HG02678 (cell line): Measurements from ENCODE around the gene CHMP2B.
A peak's percentile ranks its signal among the peaks of the same experiment; 100 is the strongest.
"Not testable (repeated sequence)": the region's sequence is repeated elsewhere in the genome, so short reads cannot be mapped to it uniquely, and the experiment has no call there.

ENCODE experiments used
- ATAC-seq: cut with Tn5 transposase; IDR thresholded peaks from one replicate; pipeline ENCODE4 v1.9.1; 2021; ENCODE audit warnings: mild to moderate bottlenecking, moderate library complexity; ENCODE audit not compliant: unreplicated experiment

Gene CHMP2B

GRCh38 chr3:87228316-87228715 is 1.2 kb downstream of the CHMP2B start:
- ATAC-seq, result no peak

DNA sequence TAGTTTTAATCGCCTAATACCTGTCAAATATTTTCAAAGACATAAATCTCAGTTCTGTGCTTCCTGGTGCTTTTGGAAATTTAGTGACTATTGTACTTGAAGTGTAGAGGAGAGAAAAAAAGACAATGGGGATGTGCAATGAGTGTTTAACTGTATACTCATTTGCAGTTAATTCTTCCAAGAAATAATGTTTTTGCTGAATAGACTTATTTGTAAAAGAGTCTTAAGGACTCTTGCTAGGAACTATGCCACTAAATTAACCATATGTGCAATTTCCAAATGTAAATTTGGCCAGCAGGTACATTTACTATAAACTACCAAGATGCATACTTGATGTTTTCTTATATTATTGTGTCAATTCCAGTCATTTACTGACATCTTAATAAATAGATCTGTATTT is 2.0 kb downstream of the CHMP2B start:
- no peak for ATAC-seq

DNA sequence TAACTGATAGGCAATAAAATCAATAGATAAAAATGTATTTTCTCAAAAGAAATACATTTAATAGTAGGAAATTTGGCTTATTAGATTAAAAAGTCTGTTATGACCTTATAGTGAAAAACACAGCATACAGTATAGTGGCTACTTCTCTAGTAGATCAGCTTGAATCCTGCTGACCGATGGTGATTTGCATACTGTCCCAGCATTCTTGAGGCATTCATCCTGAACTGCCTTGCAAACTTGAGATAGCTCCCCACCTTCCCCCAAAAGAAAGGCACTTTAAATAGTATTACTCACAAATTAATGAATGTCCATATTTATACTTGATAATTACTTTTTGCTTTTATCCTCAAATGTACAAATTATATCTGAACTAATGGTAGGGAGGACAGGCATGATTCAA is 6.7 kb downstream of the CHMP2B start:
- no peak for ATAC-seq

- no peak for ATAC-seq
Measured at GRCh38 chr3:87236093-87236492, 9.0 kb downstream of the CHMP2B start.

DNA sequence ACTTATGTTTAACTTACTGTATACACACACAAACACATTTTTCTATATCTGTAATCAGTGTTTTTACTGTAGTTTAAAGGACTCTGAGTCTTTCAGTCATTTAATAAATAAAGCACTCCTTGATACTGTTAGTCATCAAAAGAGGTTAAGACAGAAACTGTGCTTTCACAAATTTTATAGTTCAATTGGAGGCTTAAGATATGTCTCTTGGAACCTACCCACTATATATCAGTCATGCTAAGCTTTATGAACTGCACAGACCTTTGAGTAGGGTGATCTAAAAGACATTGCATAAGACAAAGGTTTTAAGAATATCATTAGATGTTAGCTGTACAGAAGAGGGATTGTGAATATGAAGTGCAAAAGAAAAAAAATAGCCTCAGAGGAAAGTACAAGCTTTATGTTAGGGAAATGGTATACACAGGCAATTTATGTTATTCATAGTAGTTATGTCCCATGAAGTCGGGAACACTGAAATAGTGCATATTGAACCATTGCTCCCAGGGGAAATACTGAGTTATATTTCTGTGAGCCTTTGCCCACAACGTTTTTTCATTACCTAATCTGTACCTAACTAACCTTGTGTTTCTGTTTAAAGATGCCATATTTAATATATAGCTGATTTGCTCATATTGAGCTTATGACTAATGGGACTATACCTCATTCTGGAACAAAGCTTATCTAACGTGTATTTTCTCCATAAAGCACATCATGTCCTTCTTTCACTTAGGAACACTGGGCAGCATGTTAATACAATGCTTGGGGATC is 19.7 kb downstream of the CHMP2B start:
- ATAC-seq, result no peak

GRCh38 chr3:87247430-87247773 is 20.3 kb downstream of the CHMP2B start:
- no peak for ATAC-seq

GRCh38 chr3:87248231-87248630 is 21.1 kb downstream of the CHMP2B start:
- not testable (repeated sequence) for ATAC-seq

DNA sequence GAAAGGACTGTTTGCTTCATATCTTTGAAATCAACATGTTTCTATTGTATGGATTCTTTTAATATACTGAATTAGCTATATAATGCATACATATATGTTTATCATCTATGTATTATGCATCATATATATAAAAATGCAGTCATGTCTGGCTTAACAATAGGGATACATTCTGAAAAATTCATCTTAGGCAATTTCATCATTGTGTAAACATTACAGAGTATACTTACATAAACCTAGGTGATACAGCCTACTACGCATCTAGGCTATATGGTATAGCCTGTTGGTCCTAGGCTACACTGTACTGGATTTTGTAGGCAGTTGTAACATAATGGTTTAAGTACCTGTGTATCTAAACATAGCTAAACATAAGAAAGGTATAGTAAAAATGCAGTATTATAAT is 21.7 kb downstream of the CHMP2B start:
- ATAC-seq, result no peak

DNA sequence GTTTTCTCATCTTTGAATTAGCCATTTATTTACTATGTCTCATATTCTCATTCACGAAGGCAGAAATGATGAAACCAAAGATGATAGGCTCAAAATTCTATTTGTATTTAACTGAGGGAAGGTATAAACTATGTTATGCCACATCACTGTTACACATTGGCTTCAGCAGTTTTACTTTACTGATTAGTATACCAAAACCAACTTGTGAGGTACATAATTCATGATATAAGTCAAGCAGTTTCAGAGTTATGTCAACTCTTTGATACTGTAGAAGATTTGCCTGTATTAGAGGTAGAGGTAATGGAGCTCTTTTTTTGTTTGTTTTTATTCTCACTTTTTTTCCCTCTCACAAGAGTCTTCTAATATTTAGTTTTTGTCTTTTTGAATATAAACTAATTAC is 22.9 kb downstream of the CHMP2B start:
- no peak for ATAC-seq

GRCh38 chr3:87260270-87260669 is 33.2 kb downstream of the CHMP2B start:
- peak; percentile 73 for ATAC-seq

GRCh38 chr3:87261925-87262324 is 34.8 kb downstream of the CHMP2B start:
- no peak for ATAC-seq

GRCh38 chr3:87267953-87268645 is 41.0 kb downstream of the CHMP2B start:
- ATAC-seq, result no peak

GRCh38 chr3:87268646-87269211 is 41.6 kb downstream of the CHMP2B start:
- no peak for ATAC-seq

DNA sequence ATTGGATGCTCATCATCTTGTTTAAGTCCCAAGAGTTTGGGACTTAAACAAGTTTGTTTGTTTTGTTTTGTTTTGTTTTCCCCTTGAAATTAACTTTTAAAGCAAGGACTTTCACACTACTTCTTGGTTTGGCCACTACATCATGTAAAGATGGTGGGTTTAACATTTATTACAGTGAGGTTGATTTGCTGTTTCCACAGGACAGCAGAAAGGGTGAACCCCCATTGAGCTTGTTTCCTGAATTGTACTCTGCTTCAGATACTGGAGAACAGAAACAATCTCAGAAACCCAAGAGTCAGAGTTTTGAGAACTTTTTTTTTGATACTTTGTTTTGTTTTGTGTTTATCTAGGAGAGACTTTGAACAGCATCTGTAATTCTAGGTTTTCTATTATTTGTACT is 42.6 kb downstream of the CHMP2B start:
- ATAC-seq, result no peak

DNA sequence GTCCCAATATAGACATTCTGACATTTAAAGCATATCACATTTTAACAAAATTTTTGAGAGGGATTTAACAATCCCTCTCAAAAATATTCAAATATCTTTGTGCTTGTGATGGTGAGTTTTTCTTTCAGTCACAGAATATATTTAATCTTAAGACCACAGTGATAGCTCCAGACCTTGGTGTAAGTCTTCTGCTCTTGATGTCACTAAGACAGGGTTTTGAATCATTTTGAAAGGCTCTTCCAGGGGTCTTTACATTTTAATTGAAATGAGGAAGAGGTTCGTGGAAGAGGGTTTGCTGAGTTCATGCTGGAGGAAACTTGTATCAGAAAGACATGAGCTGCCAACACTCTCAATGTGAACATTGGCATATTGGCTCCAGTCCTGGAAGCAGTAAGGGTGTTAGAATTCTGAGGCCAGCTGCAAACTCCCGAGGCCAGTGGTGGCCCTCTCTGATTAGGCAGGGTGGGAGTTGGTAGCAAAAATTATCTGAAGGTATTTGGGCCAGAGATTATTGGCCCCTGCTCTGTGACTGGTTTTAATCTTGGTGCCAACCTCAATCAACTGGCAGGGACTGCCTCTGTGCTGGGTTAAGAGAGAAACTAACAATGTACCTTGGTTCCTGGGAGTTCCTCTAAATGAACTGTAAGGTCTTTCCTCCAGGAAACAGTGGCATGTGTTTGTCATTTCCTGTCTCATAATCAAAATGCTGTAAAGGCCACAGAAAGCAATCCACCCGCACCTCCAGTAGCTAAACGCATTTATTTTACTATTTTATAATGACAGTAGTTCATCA is 44.0 kb downstream of the CHMP2B start:
- ATAC-seq, result no peak

DNA sequence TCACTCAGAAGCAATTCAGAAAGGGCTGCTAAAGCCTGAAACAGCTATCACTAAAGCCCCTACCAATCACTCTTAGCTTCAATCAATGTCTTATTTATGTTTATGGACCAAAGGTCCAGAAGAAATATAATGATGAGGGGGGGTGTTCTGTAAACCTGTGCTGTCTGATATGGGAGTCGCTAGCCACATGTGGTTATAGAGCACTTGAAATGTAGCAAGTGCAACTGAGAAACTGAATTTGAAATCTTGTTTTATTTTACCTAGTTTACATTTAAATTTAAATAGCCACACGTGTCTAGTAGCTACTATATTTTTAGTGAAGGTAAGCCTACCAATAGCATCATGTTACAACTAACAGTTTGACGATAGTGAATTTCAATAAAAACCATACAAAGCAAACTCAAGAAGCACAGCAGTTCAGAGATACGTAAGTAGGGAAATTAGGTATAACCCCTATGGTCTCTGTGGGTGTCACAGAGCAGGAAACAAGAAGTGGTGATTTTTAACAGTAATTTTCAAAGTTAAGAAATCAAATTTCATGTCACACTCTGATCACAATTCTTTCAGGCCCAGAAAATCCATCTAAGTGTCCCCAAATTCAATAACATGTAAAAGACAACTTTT is 45.7 kb downstream of the CHMP2B start:
- ATAC-seq, result peak; percentile 85

GRCh38 chr3:87276484-87276883 is 49.4 kb downstream of the CHMP2B start, which contains the start of gene POU1F1:
POU1F1 (minus strand) TSS chr3:87276584; CDS start chr3:87276462, 122 bp downstream.
- no peak for ATAC-seq

GRCh38 chr3:87287011-87287410 is 59.9 kb downstream of the CHMP2B start:
- ATAC-seq, result no peak

DNA sequence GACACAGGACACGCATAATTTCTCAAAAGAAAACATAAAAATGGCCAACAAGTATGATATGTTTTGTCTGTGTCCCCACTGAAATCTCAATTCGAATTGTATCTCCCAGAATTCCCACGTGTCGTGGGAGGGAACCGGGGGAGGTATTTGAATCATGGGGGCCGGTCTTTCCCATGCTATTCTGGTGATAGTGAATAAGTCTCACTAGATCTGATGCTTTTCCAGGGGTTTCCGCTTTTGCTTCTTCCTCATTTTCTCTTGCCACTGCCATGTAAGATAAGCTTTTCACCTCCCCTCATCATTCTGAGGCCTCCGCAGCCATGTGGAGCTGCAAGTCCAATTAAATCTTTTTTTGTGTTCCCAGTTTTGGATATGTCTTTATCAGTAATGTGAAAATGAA is 61.3 kb downstream of the CHMP2B start:
- no peak for ATAC-seq

- peak; percentile 80 for ATAC-seq
Measured at GRCh38 chr3:87298111-87298718, 71.1 kb downstream of the CHMP2B start.
